Stimulated activated naive CD4-positive, alpha-beta T cell (primary cell): ENCODE measurements around the gene ZBTB20.

Experiments
- DNase-seq, 6 experiments: peaks; one replicate each; lab custom pipeline; 2025; lab: John Stamatoyannopoulos, UW

The ZBTB20 gene

GRCh38 chr3:114672692-114673447 lies 474.2 kb downstream of the ZBTB20 start:
- no peak for DNase-seq

GRCh38 chr3:114671741-114672510 lies 475.2 kb downstream of the ZBTB20 start:
- no peak for DNase-seq

DNA sequence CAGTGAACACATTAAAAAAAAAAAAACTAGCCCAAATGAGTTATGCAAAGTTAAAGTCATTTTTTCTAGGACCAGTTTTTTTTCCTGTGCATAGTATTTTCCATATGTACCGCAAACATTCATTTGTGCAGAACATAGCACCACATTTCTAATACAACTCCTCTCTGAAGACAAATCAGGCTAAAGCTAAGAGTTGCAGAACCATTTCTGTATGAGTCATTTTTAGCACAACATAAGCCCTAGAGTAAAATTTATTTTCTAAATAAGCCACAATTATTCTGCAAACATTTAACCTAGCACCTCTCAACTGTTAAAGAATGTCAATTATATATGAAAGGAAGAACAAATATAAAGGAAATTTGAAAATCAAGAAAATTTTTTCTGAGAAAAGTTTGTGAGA lies 477.5 kb downstream of the ZBTB20 start:
- no peak for DNase-seq

DNA sequence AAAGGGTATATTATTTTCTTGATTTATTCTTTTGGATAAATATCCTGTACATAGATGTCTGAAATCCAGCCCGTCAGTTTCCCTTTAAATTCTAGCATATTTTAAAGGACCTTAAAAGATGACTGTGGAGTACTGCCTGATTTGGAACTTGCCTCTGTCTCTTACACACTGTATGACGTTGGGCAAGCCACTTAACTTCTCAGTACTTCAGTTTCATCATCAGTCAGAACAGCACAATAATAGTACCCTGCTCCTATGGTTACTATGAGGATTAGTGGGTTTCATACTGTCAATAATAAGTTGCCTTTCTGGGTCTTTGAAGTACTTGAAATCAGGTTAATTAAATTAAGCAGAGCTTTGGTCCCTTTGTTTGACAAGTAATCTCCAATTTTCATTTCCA lies 479.0 kb downstream of the ZBTB20 start:
- no peak for DNase-seq

DNA sequence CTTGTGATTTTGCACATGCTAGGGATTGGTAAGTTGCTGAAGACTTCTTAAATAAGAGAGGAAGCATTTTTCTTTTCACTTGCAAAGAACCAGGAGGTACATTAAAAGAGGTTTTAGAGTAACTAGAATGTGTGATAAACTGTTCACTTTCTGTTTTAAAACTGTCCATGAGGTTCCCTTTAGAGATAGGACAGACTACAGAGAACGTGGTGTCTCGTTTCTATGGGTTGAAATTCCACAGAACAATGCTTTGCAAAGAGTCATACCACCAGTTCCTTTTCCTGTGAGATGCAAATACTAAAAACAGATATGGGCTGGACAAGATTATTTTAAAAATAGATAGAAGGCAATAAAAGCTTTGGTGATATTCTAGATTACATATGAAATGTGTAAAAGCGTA lies 480.5 kb downstream of the ZBTB20 start:
- DNase-seq = no peak

DNA sequence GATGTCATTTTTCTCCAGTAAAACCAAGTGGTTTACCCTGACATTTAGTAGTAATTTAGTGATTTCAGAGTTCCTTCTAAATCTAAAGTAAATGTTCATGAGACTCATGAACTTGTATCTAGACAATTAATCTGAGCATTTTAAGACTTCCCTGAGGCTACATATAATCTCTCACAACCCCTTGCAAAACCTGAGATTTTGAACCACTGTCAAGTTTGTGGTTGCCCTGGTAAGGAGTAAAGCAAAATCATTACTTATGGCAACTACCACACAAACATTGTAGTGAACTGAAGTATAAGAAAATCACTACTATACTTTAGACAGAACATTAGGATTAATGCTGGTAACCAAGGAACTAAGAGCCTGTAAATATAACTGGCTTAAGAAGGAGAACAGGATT lies 483.1 kb downstream of the ZBTB20 start:
- no peak for DNase-seq

- DNase-seq = no peak
Observed at GRCh38 chr3:114660808-114661207, 486.3 kb downstream of the ZBTB20 start.

- DNase-seq = no peak
Observed at GRCh38 chr3:114660124-114660523, 487.0 kb downstream of the ZBTB20 start.

DNA sequence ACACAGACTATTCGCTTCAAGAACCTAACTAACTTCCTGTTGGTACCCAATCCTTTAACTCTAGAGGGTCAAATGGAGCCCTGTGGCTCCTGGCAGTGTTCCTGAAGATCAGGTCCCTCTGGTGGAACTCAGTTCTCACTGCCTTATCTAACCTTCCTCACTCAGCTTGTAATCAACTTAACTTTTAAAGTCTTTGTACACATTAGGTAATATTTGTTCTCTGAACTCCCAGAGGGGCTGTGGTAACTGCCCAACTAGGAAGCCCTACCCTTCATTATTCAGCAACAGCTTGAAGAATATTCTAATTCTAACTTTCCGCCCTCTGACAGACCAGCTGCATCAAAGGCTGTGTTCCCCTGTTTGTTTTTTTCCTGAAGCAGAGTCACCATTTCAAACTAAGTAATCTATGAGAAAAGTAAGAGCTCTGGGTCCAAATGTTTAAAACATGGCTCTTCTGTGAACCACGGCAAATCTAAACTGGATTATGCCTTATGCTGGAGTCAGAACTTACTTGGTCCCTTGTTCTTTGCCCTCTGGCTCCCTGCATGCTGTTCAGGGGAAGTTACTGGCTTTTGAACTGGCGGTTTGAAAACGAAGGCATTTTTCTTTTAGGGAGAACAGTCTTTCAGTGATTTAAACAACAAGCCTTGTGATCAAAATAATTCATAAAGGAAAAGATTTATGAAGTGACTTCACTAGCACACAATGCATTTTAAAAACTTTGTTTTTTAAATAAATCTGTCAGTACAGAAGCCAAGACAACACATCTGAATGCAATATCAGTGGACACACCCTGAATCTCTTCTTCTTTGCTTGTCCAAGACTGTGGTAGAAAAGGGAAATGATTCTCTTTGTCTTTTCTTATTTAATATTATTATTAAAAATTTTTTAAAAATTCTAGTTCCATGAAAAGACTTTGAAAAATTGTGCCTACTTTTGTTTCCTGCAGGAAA lies 487.7 kb downstream of the ZBTB20 start:
- no peak for DNase-seq

DNA sequence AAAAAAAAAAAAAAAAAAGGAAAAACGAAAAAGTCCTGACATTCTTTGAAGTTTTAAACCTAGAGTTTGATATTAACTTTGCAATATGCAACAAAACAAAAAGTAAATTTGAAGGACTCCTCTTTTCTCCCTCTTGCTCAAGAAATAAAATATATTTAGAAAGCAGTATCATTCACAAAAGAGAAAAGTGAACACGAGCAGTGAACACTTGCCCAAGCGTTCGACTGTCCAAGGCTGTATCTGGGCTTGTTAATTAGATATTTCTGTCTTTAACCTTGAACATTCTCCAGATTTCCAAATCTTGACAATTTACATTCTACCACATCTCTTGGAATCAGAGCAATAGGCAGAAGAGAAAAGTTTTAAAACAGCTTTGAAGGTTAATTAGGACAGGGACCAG lies 495.5 kb downstream of the ZBTB20 start:
- no peak for DNase-seq

DNA sequence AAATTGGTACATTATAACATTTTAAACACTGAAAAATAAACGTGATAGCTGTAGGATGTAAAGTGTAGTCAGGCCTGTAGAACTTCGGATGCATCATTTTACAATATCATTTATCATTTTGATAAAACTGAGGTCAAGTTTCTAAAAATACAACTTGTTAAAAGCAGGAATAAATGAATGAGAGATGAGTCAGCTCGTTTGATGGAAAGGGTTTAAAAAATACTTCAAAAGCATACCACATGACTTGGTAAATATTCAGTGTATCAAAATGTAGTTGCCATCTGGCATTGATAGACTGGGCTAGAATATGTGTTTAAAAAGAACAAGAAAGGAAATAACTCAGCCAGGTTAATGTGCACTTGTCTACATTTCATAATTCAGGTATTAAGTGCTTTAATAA lies 496.3 kb downstream of the ZBTB20 start:
- no peak for DNase-seq

- DNase-seq = no peak
Observed at GRCh38 chr3:114649331-114649730, 497.8 kb downstream of the ZBTB20 start.

- DNase-seq = no peak
Observed at GRCh38 chr3:114646526-114646925, 500.6 kb downstream of the ZBTB20 start.

DNA sequence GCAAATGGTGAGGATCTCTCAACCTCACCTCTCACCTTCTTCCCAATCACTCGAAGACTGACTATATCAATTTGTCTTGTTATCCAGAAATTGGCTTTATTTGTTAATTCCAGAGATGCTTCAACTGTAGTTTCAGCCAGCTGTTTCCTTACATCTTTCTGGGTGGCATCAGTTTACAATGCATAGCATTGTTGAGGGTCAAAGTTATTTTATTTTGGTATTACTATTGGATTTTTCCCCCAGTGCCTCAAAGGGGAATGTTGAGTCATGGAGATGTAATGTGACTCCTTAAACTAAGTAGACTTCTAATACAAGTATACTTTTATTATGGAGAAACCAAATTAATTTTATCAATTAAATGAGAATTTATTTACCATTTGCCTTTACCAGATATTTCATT lies 501.7 kb downstream of the ZBTB20 start:
- DNase-seq = no peak

DNA sequence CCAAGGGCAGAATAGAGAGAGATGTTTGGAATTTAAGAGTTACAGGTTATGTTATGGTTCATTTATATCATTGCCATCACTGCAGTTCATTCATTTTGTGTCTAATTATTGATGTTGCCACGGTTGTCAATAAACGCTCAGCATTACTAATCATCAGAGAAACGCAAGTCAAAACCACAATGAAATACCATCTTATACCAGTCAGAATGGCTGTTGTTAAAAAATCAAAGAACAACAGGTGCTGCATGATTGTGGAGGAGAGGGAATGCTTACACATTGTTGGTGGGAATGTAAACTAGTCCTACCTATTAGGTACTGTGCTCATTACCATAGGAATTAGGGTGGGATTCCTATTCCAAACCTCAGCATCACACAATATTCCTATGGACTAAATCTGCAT lies 502.7 kb downstream of the ZBTB20 start:
- no peak for DNase-seq

GRCh38 chr3:114642951-114643741 lies 503.9 kb downstream of the ZBTB20 start:
- no peak for DNase-seq

DNA sequence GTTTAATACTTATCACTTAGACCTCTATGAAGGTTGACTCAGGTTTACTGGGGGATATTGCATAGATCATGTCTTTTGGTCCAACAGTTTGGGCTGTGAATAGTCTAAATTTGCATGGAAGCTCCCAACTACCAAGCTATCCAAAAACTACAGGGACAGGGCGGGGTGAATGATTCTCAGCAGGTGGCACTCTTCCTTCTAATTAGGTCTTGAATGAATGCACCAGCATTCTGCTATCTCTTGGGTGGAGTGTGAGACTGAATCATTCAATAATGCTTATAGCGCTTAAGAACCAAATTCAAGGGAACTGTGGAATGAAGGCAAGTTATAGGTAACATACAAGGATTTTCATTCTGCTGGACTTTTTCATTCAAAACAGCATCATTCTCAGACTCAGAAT lies 507.0 kb downstream of the ZBTB20 start:
- DNase-seq = no peak

DNA sequence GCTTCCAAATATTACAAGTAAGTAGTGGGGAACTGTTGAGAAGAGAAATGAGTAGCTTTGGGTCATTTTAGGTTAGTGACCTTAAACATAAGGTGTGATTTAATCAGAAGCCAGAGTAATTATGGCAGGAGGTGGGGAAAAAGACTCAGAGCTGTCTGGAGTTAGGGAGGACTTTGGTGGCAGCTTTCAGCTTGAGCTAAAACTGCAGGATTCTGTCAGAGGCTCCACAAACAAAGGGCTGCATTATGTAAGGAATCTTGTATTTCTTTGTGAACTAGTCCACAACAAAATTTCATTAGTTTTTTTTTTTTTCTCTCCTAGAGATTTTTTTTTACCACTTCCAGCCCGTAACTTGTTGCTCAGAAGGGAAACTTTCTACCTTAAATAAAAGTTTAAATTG lies 507.9 kb downstream of the ZBTB20 start:
- DNase-seq = no peak

- DNase-seq = no peak
Observed at GRCh38 chr3:114635878-114636277, 511.2 kb downstream of the ZBTB20 start.

DNA sequence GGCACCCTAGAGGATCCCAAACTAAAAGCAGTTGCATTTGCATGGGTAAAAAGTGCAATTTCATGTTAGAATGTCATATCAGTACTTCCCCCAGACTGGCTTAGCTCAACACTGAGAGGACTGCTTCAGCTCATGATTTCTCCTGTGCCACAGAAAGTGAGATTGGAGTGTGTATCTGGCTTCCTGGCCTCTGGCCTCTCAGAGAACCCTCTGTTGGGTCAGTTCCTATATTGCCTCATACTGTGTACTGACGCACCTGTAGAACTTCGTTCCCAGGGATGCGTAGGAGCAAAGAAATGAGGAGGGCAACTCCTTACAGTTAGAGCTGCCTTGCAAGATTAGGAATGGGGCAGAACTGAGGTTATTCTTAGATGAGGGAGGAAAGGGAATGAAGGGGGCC lies 512.5 kb downstream of the ZBTB20 start:
- no peak for DNase-seq

DNA sequence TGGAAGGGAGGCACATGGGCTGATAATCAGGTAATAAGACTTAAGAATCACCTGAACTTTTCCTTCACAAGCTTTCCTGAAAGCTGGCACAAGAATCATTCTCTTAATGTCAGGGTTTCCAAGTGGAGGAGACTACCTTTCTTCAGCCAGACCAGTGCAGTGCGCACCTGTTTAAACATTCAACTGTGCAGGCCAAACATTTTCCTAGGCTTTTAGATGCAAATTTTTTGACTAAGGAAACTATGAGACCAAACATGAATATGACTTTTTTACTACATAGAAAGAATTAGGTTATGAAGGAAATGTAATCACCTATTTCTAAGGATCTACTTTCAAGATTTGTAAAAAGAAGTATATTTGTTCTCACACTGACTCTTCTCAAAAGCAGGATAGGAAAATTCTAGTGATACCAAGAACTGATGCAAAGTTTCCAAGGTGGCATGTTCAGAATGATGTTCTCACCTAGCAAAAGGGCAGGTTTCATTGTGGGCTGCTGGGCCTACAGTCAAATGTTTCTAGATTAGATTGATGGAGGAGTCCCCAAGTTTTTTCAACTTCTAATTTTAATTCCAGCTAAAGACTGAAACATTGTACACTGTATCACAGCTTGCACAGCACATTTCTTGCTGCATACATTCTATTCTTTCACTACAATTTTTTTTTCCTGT lies 514.2 kb downstream of the ZBTB20 start:
- no peak for DNase-seq
